ENCODE results near the gene SRA1.

SRA1 gene

GRCh38 chr5:140524003-140524402, 33.3 kb downstream of the SRA1 start:
- H3K36me3 ChIP-seq (ENCODE audit: control insufficient read depth, insufficient read depth, low read length) = peaks cover 66% of the 10 kb centered on the region
- no peak overlapping the region for H3K4me3 ChIP-seq (ENCODE audit: low read depth, low read length)

DNA sequence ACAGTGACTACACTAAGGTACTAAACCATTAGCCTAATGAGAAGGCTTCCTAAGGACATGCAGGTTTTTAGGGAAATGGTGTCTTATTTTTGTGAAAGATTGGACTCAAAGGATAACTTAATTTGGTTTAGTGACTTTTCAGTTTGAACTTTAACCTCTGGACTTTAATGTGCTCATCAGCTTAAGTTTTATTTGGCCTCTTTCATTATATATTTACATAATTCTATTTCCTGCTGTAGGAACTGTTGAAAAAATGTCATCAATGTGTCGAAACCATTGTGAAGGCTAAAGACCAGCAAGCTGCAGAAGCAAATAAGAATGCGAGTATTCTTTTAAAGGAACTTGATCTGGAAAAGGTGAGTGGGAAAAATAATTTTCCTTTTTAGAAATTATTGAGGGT, 44.1 kb downstream of the SRA1 start:
- H3K9me3 ChIP-seq (ENCODE audit: control insufficient read depth, insufficient read depth, low read length) = no peaks in the 10 kb centered on the region
- H3K4me1 ChIP-seq (ENCODE audit: control insufficient read depth, insufficient read depth, low read length) = no peaks in the 10 kb centered on the region
- H3K4me3 ChIP-seq (ENCODE audit: low read depth, low read length) = no peak overlapping the region
- no peak overlapping the region for H3K9ac ChIP-seq (ENCODE audit: low read depth, low read length)
- no peak overlapping the region for H3K27ac ChIP-seq (ENCODE audit: low read depth, low read length)
- peaks cover 74% of the 10 kb centered on the region for H3K36me3 ChIP-seq (ENCODE audit: control insufficient read depth, insufficient read depth, low read length)
- no peaks in the 10 kb centered on the region for H3K27me3 ChIP-seq (ENCODE audit: control insufficient read depth, insufficient read depth, low read length)

More at GRCh38 chr5:140524003-140524402, 33.3 kb downstream of the SRA1 start:
- no peaks in the 10 kb centered on the region for H3K9me3 ChIP-seq (ENCODE audit: control insufficient read depth, insufficient read depth, low read length)
- H3K9ac ChIP-seq (ENCODE audit: low read depth, low read length) = no peak overlapping the region
- H3K27ac ChIP-seq (ENCODE audit: low read depth, low read length) = no peak overlapping the region
- no peaks in the 10 kb centered on the region for H3K4me1 ChIP-seq (ENCODE audit: control insufficient read depth, insufficient read depth, low read length)
- no peaks in the 10 kb centered on the region for H3K27me3 ChIP-seq (ENCODE audit: control insufficient read depth, insufficient read depth, low read length)

- Histone ChIP-seq H3K4me1 (ENCODE audit: control insufficient read depth, insufficient read depth, low read length) (no peaks in the 10 kb centered on the region), H3K4me3 (ENCODE audit: low read depth, low read length) (no peak overlapping the region), H3K9ac (ENCODE audit: low read depth, low read length) (no peak overlapping the region), H3K27me3 (ENCODE audit: control insufficient read depth, insufficient read depth, low read length) (no peaks in the 10 kb centered on the region), H3K9me3 (ENCODE audit: control insufficient read depth, insufficient read depth, low read length) (no peaks in the 10 kb centered on the region), H3K27ac (ENCODE audit: low read depth, low read length) (no peak overlapping the region), H3K36me3 (ENCODE audit: control insufficient read depth, insufficient read depth, low read length) (peaks cover 99% of the 10 kb centered on the region)
These were observed 47.4 kb downstream of the SRA1 start for GRCh38 chr5:140509898-140510297.

DNA sequence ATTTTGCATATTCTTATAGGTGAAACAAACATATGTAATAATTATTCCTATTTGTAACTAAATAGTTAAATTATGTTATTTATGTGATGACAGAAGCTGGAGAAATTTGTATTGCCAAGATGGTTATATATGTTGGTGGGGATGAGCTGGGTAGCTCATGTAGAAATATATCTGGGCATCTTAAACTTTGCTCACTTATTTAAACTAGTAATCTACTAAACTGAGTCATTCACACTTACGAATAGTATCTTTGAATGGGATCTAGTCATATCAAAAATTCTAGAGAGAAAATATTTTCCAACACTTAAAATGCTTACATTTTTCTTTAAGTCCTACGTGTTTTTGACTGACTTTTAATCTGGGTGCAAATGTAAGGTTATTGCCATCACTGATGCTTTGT, 54.4 kb downstream of the SRA1 start:
- Histone ChIP-seq H3K27me3 (ENCODE audit: control insufficient read depth, insufficient read depth, low read length) (no peaks in the 10 kb centered on the region), H3K4me3 (ENCODE audit: low read depth, low read length) (no peak overlapping the region), H3K9me3 (ENCODE audit: control insufficient read depth, insufficient read depth, low read length) (no peaks in the 10 kb centered on the region), H3K4me1 (ENCODE audit: control insufficient read depth, insufficient read depth, low read length) (no peaks in the 10 kb centered on the region), H3K27ac (ENCODE audit: low read depth, low read length) (no peak overlapping the region), H3K9ac (ENCODE audit: low read depth, low read length) (no peak overlapping the region), H3K36me3 (ENCODE audit: control insufficient read depth, insufficient read depth, low read length) (peaks cover 55% of the 10 kb centered on the region)
